GM19238 (cell line): ENCODE measurements around the gene PRKN.
"Not testable (repeated sequence)": the region's sequence is repeated elsewhere in the genome, so short reads cannot be mapped to it uniquely, and the experiment has no call there.

ENCODE experiments used
- DNase-seq: peaks from one replicate; pipeline ENCODE4 v3.0.0; 2011; ENCODE audit warnings: low spot score; ENCODE audit not compliant: insufficient read length

Gene PRKN

GRCh38 chr6:161918109-161918531, 809.4 kb downstream of the PRKN start:
- no peak for DNase-seq

GRCh38 chr6:161917645-161918044, 809.9 kb downstream of the PRKN start:
- no peak for DNase-seq

GRCh38 chr6:161915456-161915964, 812.1 kb downstream of the PRKN start:
- no peak for DNase-seq

- no peak for DNase-seq
Measured at GRCh38 chr6:161908872-161909271, 818.7 kb downstream of the PRKN start.

- DNase-seq, result no peak
Measured at GRCh38 chr6:161906571-161906970, 821.0 kb downstream of the PRKN start.

- no peak for DNase-seq
Measured at GRCh38 chr6:161903584-161904212, 823.9 kb downstream of the PRKN start.

GRCh38 chr6:161901740-161902426, 825.7 kb downstream of the PRKN start:
- no peak for DNase-seq

- DNase-seq, result no peak
Measured at GRCh38 chr6:161894436-161894835, 833.1 kb downstream of the PRKN start.

GRCh38 chr6:161891542-161891941, 836.0 kb downstream of the PRKN start:
- DNase-seq, result no peak

- no peak for DNase-seq
Measured at GRCh38 chr6:161890832-161891297, 836.7 kb downstream of the PRKN start.

- DNase-seq, result no peak
Measured at GRCh38 chr6:161890133-161890831, 837.3 kb downstream of the PRKN start.

GRCh38 chr6:161889324-161889723, 838.2 kb downstream of the PRKN start:
- DNase-seq, result no peak

GRCh38 chr6:161886545-161886944, 841.0 kb downstream of the PRKN start:
- DNase-seq, result not testable (repeated sequence)

GRCh38 chr6:161884782-161885181, 842.8 kb downstream of the PRKN start:
- DNase-seq, result no peak

GRCh38 chr6:161882196-161882765, 845.3 kb downstream of the PRKN start:
- DNase-seq, result no peak

GRCh38 chr6:161880056-161880455, 847.5 kb downstream of the PRKN start:
- DNase-seq, result no peak

- DNase-seq, result no peak
Measured at GRCh38 chr6:161876231-161876630, 851.3 kb downstream of the PRKN start.

GRCh38 chr6:161870236-161870901, 857.2 kb downstream of the PRKN start:
- no peak for DNase-seq

GRCh38 chr6:161869491-161869890, 858.1 kb downstream of the PRKN start:
- DNase-seq, result no peak

- no peak for DNase-seq
Measured at GRCh38 chr6:161866570-161866969, 861.0 kb downstream of the PRKN start.

GRCh38 chr6:161861061-161861460, 866.5 kb downstream of the PRKN start:
- DNase-seq, result not testable (repeated sequence)
